ENCODE measurements around the gene CALN1.

Gene CALN1

DNA sequence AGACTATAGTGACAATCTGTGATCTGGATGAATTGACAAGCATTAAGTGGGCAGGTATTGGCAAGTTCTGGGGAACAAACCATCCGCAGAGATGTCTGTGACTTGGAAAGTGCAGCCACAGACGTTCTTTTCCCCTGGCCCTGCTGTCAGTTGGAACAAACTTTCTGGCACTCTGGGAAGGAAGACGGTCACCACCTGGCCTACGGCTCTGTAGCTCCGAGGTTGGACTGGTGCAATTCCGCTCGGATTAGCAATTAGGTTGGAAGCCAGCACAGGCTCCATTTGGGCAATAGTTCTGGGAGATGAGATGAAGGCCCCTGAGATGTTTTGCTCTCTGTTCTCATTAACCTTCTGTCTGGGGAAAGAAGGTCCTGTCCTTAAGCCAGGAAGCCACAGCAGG lies 437.5 kb downstream of the CALN1 start:
- CTCF ChIA-PET, result interaction anchor here (0.9 to 1.6 kb wide), 2 partner anchors 62 to 216 kb away, joined by 3 read pairs; no protein-coding TSS in a partner anchor
- Histone ChIP-seq H3K36me3 (ENCODE audit: control insufficient read depth in 4 of 4, insufficient read depth in 4 of 4, low read length in 3 of 4) (peaks cover 0 to 3% (median 0%) of the 10 kb centered on the region in 4 experiments), H3K27ac (ENCODE audit: insufficient read depth in 1 of 2, low read depth in 1 of 2, low read length in 2 of 2, poor library complexity in 1 of 2, severe bottlenecking in 2 of 2) (no peak overlapping the region), H3K4me3 (ENCODE audit: control insufficient read depth in 1 of 7, extremely low read depth in 1 of 7, insufficient read depth in 4 of 7, low read depth in 2 of 7, low read length in 6 of 7) (no peak overlapping the region), H3K4me1 (ENCODE audit: control extremely low read depth in 1 of 4, control insufficient read depth in 4 of 4, insufficient read depth in 4 of 4, low read length in 3 of 4) (peaks cover 0 to 8% (median 2%) of the 10 kb centered on the region in 4 experiments), H3K27me3 (replicated peaks in 2 of 5; ENCODE audit: control insufficient read depth in 4 of 5, insufficient read depth in 5 of 5, low read length in 4 of 5) (no peaks in the 10 kb centered on the region), H3K9me3 (ENCODE audit: control extremely low read depth in 1 of 5, control insufficient read depth in 4 of 5, insufficient read depth in 2 of 5, low read depth in 1 of 5, low read length in 4 of 5) (no peaks in the 10 kb centered on the region)
- WGBS (ENCODE audit: insufficient coverage), result 93% methylated on average over 6 of the region's 7 CpGs
- POLR2A ChIA-PET, result no interaction called here
- DNase-seq, result no peak

DNA sequence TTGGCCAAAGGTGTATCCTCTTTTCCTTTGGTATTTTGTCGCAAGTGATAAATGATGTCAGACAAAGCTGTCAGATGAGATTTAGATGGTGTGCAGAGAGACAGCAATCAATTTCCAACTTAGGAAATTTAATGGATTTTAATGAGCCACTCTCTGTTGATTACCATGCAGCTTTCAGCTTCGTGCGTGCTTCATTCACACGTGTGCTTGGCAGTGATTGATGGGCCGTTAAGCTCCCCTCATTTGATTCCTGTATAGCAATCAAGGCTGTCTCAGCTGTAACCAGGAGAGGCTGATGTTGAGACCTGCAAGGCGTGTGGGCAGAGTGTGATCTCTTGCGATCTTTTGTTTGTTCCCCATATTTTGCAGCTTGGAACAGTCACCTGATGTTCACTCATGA lies 439.6 kb downstream of the CALN1 start:
- DNase-seq, result no peak
- no peak overlapping the region for H3K27ac ChIP-seq (ENCODE audit: insufficient read depth in 1 of 2, low read depth in 1 of 2, low read length in 2 of 2, poor library complexity in 1 of 2, severe bottlenecking in 2 of 2)
- no peaks in the 10 kb centered on the region for H3K9me3 ChIP-seq (ENCODE audit: control extremely low read depth in 1 of 5, control insufficient read depth in 4 of 5, insufficient read depth in 2 of 5, low read depth in 1 of 5, low read length in 4 of 5)
- H3K27me3 ChIP-seq (replicated peaks in 2 of 5; ENCODE audit: control insufficient read depth in 4 of 5, insufficient read depth in 5 of 5, low read length in 4 of 5), result no peaks in the 10 kb centered on the region
- H3K36me3 ChIP-seq (ENCODE audit: control insufficient read depth in 4 of 4, insufficient read depth in 4 of 4, low read length in 3 of 4), result peaks cover 0 to 3% (median 0%) of the 10 kb centered on the region in 4 experiments
- H3K4me1 ChIP-seq (ENCODE audit: control extremely low read depth in 1 of 4, control insufficient read depth in 4 of 4, insufficient read depth in 4 of 4, low read length in 3 of 4), result peaks cover 0 to 8% (median 2%) of the 10 kb centered on the region in 4 experiments
- ChIA-PET CTCF (no interaction called here), POLR2A (interaction anchor here (0.6 kb wide), 1 partner anchor 238 kb away, joined by 6 read pairs; no protein-coding TSS in a partner anchor)
- no peak overlapping the region for H3K4me3 ChIP-seq (ENCODE audit: control insufficient read depth in 1 of 7, extremely low read depth in 1 of 7, insufficient read depth in 4 of 7, low read depth in 2 of 7, low read length in 6 of 7)
- 89% methylated on average over 6 of the region's 7 CpGs for WGBS (ENCODE audit: insufficient coverage)

DNA sequence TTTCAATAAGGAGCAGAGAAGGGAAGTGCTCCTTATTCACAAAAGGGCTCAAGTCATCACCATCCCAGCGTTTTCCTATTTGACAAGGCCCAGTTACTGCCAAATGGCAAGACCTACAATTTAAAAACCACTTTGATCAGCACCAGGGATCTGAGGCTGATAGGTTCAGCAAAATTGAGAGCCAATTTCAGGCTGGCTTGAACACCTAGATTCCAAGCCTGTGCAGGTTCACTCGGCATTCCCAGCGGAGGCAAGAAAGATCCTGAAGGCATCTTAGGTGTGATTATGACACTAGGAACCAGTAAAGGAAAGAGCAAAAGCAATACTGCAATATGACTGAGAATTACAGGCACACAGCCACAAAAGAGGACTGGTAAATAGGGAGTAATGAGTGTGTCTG lies 441.4 kb downstream of the CALN1 start:
- Histone ChIP-seq H3K36me3 (ENCODE audit: control insufficient read depth in 4 of 4, insufficient read depth in 4 of 4, low read length in 3 of 4) (peaks cover 0 to 12% (median 2%) of the 10 kb centered on the region in 4 experiments), H3K4me3 (ENCODE audit: control insufficient read depth in 1 of 7, extremely low read depth in 1 of 7, insufficient read depth in 4 of 7, low read depth in 2 of 7, low read length in 6 of 7) (no peak overlapping the region), H3K9me3 (ENCODE audit: control extremely low read depth in 1 of 5, control insufficient read depth in 4 of 5, insufficient read depth in 2 of 5, low read depth in 1 of 5, low read length in 4 of 5) (peaks cover 0 to 6% (median 0%) of the 10 kb centered on the region in 5 experiments), H3K27ac (ENCODE audit: insufficient read depth in 1 of 2, low read depth in 1 of 2, low read length in 2 of 2, poor library complexity in 1 of 2, severe bottlenecking in 2 of 2) (no peak overlapping the region), H3K4me1 (ENCODE audit: control extremely low read depth in 1 of 4, control insufficient read depth in 4 of 4, insufficient read depth in 4 of 4, low read length in 3 of 4) (peaks cover 0 to 8% (median 2%) of the 10 kb centered on the region in 4 experiments), H3K27me3 (replicated peaks in 2 of 5; ENCODE audit: control insufficient read depth in 4 of 5, insufficient read depth in 5 of 5, low read length in 4 of 5) (no peaks in the 10 kb centered on the region)
- ChIA-PET CTCF (no interaction called here), POLR2A (no interaction called here)
- 100% methylated on average over 2 of the region's 3 CpGs for WGBS (ENCODE audit: insufficient coverage)
- DNase-seq, result no peak

DNA sequence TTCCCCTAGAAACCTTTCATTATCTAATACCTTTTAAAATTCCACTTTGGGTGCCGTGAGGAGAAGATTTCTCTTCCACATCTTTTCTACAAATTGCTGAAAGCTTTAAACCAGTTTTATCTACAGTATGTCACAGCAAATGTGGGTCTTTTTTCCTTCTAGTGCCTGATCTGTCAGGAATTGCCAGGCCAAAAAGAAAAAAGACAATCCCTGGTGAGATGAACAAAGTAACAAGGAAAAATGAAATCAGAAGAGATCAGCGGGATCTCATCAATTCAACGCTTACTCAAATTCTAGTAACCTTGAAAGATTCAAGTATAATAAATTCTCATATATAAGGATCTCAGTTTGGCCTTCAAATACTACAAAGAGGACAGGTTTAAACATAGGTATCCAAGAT lies 449.5 kb downstream of the CALN1 start:
- Histone ChIP-seq H3K4me3 (ENCODE audit: control insufficient read depth in 1 of 7, extremely low read depth in 1 of 7, insufficient read depth in 4 of 7, low read depth in 2 of 7, low read length in 6 of 7) (no peak overlapping the region), H3K9me3 (ENCODE audit: control extremely low read depth in 1 of 5, control insufficient read depth in 4 of 5, insufficient read depth in 2 of 5, low read depth in 1 of 5, low read length in 4 of 5) (peaks cover 0 to 6% (median 0%) of the 10 kb centered on the region in 5 experiments), H3K27me3 (replicated peaks in 2 of 5; ENCODE audit: control insufficient read depth in 4 of 5, insufficient read depth in 5 of 5, low read length in 4 of 5) (no peaks in the 10 kb centered on the region), H3K27ac (ENCODE audit: insufficient read depth in 1 of 2, low read depth in 1 of 2, low read length in 2 of 2, poor library complexity in 1 of 2, severe bottlenecking in 2 of 2) (no peak overlapping the region), H3K4me1 (ENCODE audit: control extremely low read depth in 1 of 4, control insufficient read depth in 4 of 4, insufficient read depth in 4 of 4, low read length in 3 of 4) (no peaks in the 10 kb centered on the region), H3K36me3 (ENCODE audit: control insufficient read depth in 4 of 4, insufficient read depth in 4 of 4, low read length in 3 of 4) (peaks cover 0 to 12% (median under 1%) of the 10 kb centered on the region in 4 experiments)
- 100% methylated on average over 1 of the region's 3 CpGs for WGBS (ENCODE audit: insufficient coverage)
- POLR2A ChIA-PET, result interaction anchor here (0.7 kb wide), 1 partner anchor 113 kb away, joined by 3 read pairs; no protein-coding TSS in a partner anchor
- DNase-seq, result no peak
- CTCF ChIA-PET, result interaction anchor here (0.9 to 1.0 kb wide), 2 partner anchors 15 to 56 kb away, joined by 3 read pairs; no protein-coding TSS in a partner anchor

DNA sequence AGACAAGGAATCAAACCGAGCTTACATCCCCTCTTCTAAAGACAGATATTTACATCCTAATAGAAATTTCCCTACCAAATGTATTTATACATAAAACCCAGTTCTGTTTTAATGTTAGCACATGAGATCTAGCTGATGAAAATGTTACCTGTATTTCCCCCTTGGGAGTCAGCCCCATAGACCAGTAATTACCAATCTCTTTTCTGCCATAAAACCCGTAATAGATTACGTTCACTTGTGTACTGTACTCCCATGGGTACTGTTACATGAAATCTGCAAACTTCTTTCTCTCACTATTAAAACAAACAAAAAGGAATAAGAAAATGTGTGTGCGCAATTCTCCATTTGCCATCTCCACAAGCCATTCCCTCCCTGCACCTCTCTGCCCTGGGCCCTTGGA lies 450.9 kb downstream of the CALN1 start:
- H3K9me3 ChIP-seq (ENCODE audit: control extremely low read depth in 1 of 5, control insufficient read depth in 4 of 5, insufficient read depth in 2 of 5, low read depth in 1 of 5, low read length in 4 of 5), result peaks cover 0 to 4% (median 0%) of the 10 kb centered on the region in 5 experiments
- no peak overlapping the region for H3K4me3 ChIP-seq (ENCODE audit: control insufficient read depth in 1 of 7, extremely low read depth in 1 of 7, insufficient read depth in 4 of 7, low read depth in 2 of 7, low read length in 6 of 7)
- WGBS (ENCODE audit: insufficient coverage), result 100% methylated on average over 2 of the region's 4 CpGs
- CTCF ChIA-PET, result interaction anchor here (1.3 kb wide), 1 partner anchor 110 kb away, joined by 3 read pairs; no protein-coding TSS in a partner anchor
- peaks cover 0 to 6% (median 3%) of the 10 kb centered on the region in 4 experiments for H3K36me3 ChIP-seq (ENCODE audit: control insufficient read depth in 4 of 4, insufficient read depth in 4 of 4, low read length in 3 of 4)
- no peaks in the 10 kb centered on the region for H3K27me3 ChIP-seq (replicated peaks in 2 of 5; ENCODE audit: control insufficient read depth in 4 of 5, insufficient read depth in 5 of 5, low read length in 4 of 5)
- POLR2A ChIA-PET, result no interaction called here
- no peak overlapping the region for H3K27ac ChIP-seq (ENCODE audit: insufficient read depth in 1 of 2, low read depth in 1 of 2, low read length in 2 of 2, poor library complexity in 1 of 2, severe bottlenecking in 2 of 2)
- no peak for DNase-seq
- H3K4me1 ChIP-seq (ENCODE audit: control extremely low read depth in 1 of 4, control insufficient read depth in 4 of 4, insufficient read depth in 4 of 4, low read length in 3 of 4), result no peaks in the 10 kb centered on the region

DNA sequence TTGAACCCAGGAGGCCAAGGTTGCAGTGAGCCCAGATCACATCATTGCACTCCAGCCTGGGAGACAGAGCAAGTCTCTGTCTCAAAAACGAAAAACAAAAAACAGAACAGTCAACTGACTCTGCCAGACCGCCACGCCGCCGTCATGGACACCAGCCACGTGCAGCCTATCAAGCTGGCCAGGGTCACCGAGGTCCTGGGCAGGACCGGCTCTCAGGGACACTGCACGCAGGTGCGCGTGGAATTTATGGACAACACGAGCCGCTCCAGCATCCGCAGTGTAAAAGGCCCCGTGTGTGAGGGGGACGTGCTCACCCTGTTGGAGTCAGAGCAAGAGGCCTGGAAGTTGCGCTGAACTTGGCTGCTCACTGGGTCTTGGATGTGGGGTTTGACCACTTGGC lies 470.0 kb downstream of the CALN1 start:
- Histone ChIP-seq H3K27ac (ENCODE audit: insufficient read depth in 1 of 2, low read depth in 1 of 2, low read length in 2 of 2, poor library complexity in 1 of 2, severe bottlenecking in 2 of 2) (no peak overlapping the region), H3K36me3 (ENCODE audit: control insufficient read depth in 4 of 4, insufficient read depth in 4 of 4, low read length in 3 of 4) (peaks cover 0 to 5% (median under 1%) of the 10 kb centered on the region in 4 experiments), H3K4me1 (ENCODE audit: control extremely low read depth in 1 of 4, control insufficient read depth in 4 of 4, insufficient read depth in 4 of 4, low read length in 3 of 4) (peaks cover 0 to 3% (median 0%) of the 10 kb centered on the region in 4 experiments), H3K9me3 (ENCODE audit: control extremely low read depth in 1 of 5, control insufficient read depth in 4 of 5, insufficient read depth in 2 of 5, low read depth in 1 of 5, low read length in 4 of 5) (no peaks in the 10 kb centered on the region), H3K27me3 (replicated peaks in 2 of 5; ENCODE audit: control insufficient read depth in 4 of 5, insufficient read depth in 5 of 5, low read length in 4 of 5) (no peaks in the 10 kb centered on the region), H3K4me3 (ENCODE audit: control insufficient read depth in 1 of 7, extremely low read depth in 1 of 7, insufficient read depth in 4 of 7, low read depth in 2 of 7, low read length in 6 of 7) (no peak overlapping the region)
- POLR2A ChIA-PET, result no interaction called here
- CTCF ChIA-PET, result interaction anchor here (1.5 kb wide), 1 partner anchor 98 kb away, joined by 5 read pairs; no protein-coding TSS in a partner anchor
- no peak for DNase-seq
- WGBS (ENCODE audit: insufficient coverage), result over 99% methylated on average over 17 of the region's 17 CpGs

DNA sequence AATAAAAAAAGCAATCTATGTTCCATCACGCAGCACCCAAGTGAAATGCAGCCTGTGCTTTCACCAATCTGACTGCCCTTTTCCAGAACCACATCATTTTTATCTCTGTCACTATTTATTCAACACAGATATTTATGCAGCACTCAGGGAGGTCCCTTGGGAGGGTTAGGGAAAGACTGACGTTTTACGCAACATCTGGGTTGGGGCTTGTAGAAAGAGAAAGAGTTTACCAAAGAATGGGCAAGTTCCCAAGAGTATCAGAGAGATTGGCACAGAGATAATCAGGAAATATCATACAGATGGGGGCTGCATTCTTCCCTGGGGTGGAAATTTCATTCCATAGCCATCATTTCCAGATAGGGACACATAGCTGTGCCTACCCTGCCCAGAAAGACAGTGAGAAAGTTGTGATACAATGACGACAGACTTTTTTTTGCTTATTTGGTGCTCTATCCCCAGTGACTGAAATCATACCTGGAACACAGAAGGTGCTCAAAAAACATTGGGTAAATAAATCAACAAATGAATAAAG lies 474.2 kb downstream of the CALN1 start:
- Histone ChIP-seq H3K27ac (ENCODE audit: insufficient read depth in 1 of 2, low read depth in 1 of 2, low read length in 2 of 2, poor library complexity in 1 of 2, severe bottlenecking in 2 of 2) (no peak overlapping the region), H3K4me3 (ENCODE audit: control insufficient read depth in 1 of 7, extremely low read depth in 1 of 7, insufficient read depth in 4 of 7, low read depth in 2 of 7, low read length in 6 of 7) (no peak overlapping the region), H3K4me1 (ENCODE audit: control extremely low read depth in 1 of 4, control insufficient read depth in 4 of 4, insufficient read depth in 4 of 4, low read length in 3 of 4) (peaks cover 0 to 3% (median 1%) of the 10 kb centered on the region in 4 experiments), H3K36me3 (ENCODE audit: control insufficient read depth in 4 of 4, insufficient read depth in 4 of 4, low read length in 3 of 4) (peaks cover 0 to 13% (median 7%) of the 10 kb centered on the region in 4 experiments), H3K27me3 (replicated peaks in 2 of 5; ENCODE audit: control insufficient read depth in 4 of 5, insufficient read depth in 5 of 5, low read length in 4 of 5) (no peaks in the 10 kb centered on the region), H3K9me3 (ENCODE audit: control extremely low read depth in 1 of 5, control insufficient read depth in 4 of 5, insufficient read depth in 2 of 5, low read depth in 1 of 5, low read length in 4 of 5) (peaks cover 0 to 6% (median 4%) of the 10 kb centered on the region in 5 experiments)
- CTCF ChIA-PET, result no interaction called here
- DNase-seq, result peak in 1 of 3 donors; percentile 13
- POLR2A ChIA-PET, result no interaction called here
- 87% methylated on average over 3 of the region's 4 CpGs for WGBS (ENCODE audit: insufficient coverage)
